Measurements from ENCODE around the gene PLXNB2.

Gene PLXNB2

GRCh38 chr22:50262973-50263617 is 44.4 kb downstream of the PLXNB2 start:
- no peak for DNase-seq (ENCODE audit: low spot score)

GRCh38 chr22:50262460-50262911 is 45.0 kb downstream of the PLXNB2 start:
- DNase-seq (ENCODE audit: low spot score) = no peak

- no peak for DNase-seq (ENCODE audit: low spot score)
These were observed 45.6 kb downstream of the PLXNB2 start, which contains the start of gene MAPK12 for GRCh38 chr22:50261615-50262459. Gene MAPK12, minus strand, starts transcription at chr22:50261683. Its CDS starts 174 bp downstream, at chr22:50261509.

GRCh38 chr22:50260801-50261614 is 46.4 kb downstream of the PLXNB2 start:
- DNase-seq (ENCODE audit: low spot score) = no peak

GRCh38 chr22:50260434-50260800 is 47.0 kb downstream of the PLXNB2 start:
- no peak for DNase-seq (ENCODE audit: low spot score)

- no peak for DNase-seq (ENCODE audit: low spot score)
These were observed 48.1 kb downstream of the PLXNB2 start for GRCh38 chr22:50259302-50259701.

GRCh38 chr22:50258361-50259292 is 48.8 kb downstream of the PLXNB2 start:
- DNase-seq (ENCODE audit: low spot score) = no peak

- no peak for DNase-seq (ENCODE audit: low spot score)
These were observed 49.7 kb downstream of the PLXNB2 start for GRCh38 chr22:50257451-50258360.

- DNase-seq (ENCODE audit: low spot score) = no peak
These were observed 50.4 kb downstream of the PLXNB2 start for GRCh38 chr22:50257041-50257440.

- no peak for DNase-seq (ENCODE audit: low spot score)
These were observed 51.1 kb downstream of the PLXNB2 start for GRCh38 chr22:50256258-50256862.

GRCh38 chr22:50255607-50256006 is 51.8 kb downstream of the PLXNB2 start:
- DNase-seq (ENCODE audit: low spot score) = no peak

- DNase-seq (ENCODE audit: low spot score) = no peak
These were observed 52.3 kb downstream of the PLXNB2 start for GRCh38 chr22:50255099-50255498.

- DNase-seq (ENCODE audit: low spot score) = no peak
These were observed 53.5 kb downstream of the PLXNB2 start for GRCh38 chr22:50253941-50254340.

- no peak for DNase-seq (ENCODE audit: low spot score)
These were observed 54.2 kb downstream of the PLXNB2 start for GRCh38 chr22:50253046-50253915.

- no peak for DNase-seq (ENCODE audit: low spot score)
These were observed 55.1 kb downstream of the PLXNB2 start for GRCh38 chr22:50252082-50253045.

GRCh38 chr22:50251477-50252081 is 55.9 kb downstream of the PLXNB2 start:
- no peak for DNase-seq (ENCODE audit: low spot score)
